Bronchial epithelial cell (primary cell): Measurements from ENCODE around the gene FAM184A. TPM values are rescaled to one million over a fixed set of nuclear protein-coding genes. Genes with fewer than 3 reads are reported as not detected.

Experiments
- DNase-seq: peaks from one replicate; pipeline ENCODE4 v3.0.0-alpha.2; 2010; ENCODE audit warnings: low read depth
- FAIRE-seq: peaks from 2 replicates; lab custom pipeline; 2011; peaks lifted over from hg19 to GRCh38; lab: Jason Lieb, UNC
- H3K27me3 ChIP-seq: 2 replicates; pipeline ENCODE4 v1.5.1; 2011; ENCODE audit warnings: low read length; ENCODE audit not compliant: control insufficient read depth, insufficient read depth
- H3K36me3 ChIP-seq: 2 replicates; pipeline ENCODE4 v1.5.1; 2011; ENCODE audit warnings: low read length; ENCODE audit not compliant: control insufficient read depth, insufficient read depth
- H3K4me3 ChIP-seq: 2 replicates; pipeline ENCODE4 v1.5.1; 2011; ENCODE audit warnings: mild to moderate bottlenecking, low read depth, low read length, control low read depth
- CTCF ChIP-seq: IDR thresholded peaks from 2 replicates; pipeline ENCODE4 v1.5.1; 2011; ENCODE audit warnings: mild to moderate bottlenecking, moderate library complexity, low read length, control low read depth, inconsistent platforms; ENCODE audit not compliant: insufficient read depth, severe bottlenecking
- total RNA-seq: library from RNA; depleted of rRNA; stranded (reverse); fragments of >200 nt; gene quantifications from 2 replicates; pipeline ENCODE4 v1.2.1, GENCODE V29; 2014

Gene FAM184A
- total RNA-seq, 1 donor from 2014 or later, result under 0.01 TPM

GRCh38 chr6:119076576-119077390 lies 1.7 kb downstream of the FAM184A start:
- DNase-seq (no peak), FAIRE-seq (no peak)
- H3K27me3 ChIP-seq, result peaks cover 5% of the 10 kb centered on the region
- H3K4me3 ChIP-seq, result no peak overlapping the region
- H3K36me3 ChIP-seq, result no peaks in the 10 kb centered on the region
- no peak for TF ChIP-seq CTCF

DNA sequence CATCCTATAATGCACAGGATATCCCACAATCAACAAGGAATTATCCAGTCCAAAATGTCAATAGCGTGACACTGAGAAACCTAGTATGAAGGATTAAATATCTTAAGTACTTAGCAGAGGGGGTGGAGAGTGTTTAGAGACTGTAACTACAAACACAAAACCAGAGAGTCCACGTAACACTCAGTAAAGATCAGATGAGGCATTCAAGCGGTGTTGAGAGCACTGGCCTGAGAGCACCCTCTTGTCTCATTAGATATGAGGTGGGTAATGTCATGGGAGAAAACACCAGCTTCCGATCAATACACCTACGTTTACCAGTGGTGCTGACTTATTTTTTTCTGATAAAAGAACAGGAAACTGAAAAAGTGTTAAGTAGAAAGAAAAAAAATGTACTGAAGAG lies 2.3 kb downstream of the FAM184A start:
- no peak for FAIRE-seq
- peaks cover 5% of the 10 kb centered on the region for H3K27me3 ChIP-seq
- H3K36me3 ChIP-seq, result no peaks in the 10 kb centered on the region
- no peak for DNase-seq
- no peak for TF ChIP-seq CTCF
- no peak overlapping the region for H3K4me3 ChIP-seq

DNA sequence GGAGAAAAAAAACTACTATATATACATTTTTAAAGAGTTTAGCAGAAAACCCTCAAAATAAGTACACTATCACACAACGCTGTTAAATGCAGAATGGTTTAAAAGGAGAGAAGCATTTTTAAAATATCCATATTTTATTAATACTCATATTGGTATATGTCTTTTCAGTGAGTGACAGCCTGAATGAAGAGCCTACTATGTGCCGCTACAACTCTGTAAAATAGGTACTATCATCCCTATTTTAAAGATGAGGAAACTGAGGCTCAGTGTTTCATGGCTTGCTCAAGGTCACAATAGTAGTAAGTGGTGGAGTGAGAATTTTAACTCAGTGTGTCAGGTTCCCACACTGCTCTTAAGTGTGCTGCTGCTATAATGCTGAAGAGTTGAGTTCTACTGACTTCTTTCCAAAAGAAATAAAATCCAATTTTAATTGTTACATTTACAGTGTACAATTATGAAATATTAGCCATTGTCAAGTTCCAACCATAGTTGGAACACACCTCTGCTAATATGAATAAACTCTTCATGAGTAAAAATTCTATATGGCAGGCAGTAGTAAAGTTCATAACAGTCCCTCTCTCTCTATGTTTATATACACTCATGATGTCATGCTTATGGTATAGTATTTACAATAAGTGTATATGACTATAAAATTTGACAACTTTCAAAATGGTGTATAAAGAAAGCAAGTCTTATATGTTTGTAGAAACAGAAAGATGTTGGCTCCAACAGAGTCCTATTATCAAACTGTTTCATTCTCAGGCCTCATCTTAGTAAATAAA lies 3.1 kb downstream of the FAM184A start:
- no peak overlapping the region for H3K4me3 ChIP-seq
- peaks cover 5% of the 10 kb centered on the region for H3K27me3 ChIP-seq
- TF ChIP-seq CTCF, result no peak
- FAIRE-seq, result no peak
- H3K36me3 ChIP-seq, result no peaks in the 10 kb centered on the region
- no peak for DNase-seq

GRCh38 chr6:119073307-119074051 lies 5.0 kb downstream of the FAM184A start:
- FAIRE-seq (no peak), DNase-seq (no peak)
- no peak overlapping the region for H3K4me3 ChIP-seq
- peaks cover 5% of the 10 kb centered on the region for H3K27me3 ChIP-seq
- no peak for TF ChIP-seq CTCF
- no peaks in the 10 kb centered on the region for H3K36me3 ChIP-seq

GRCh38 chr6:119071576-119071975 lies 6.9 kb downstream of the FAM184A start:
- Histone ChIP-seq H3K27me3 (no peaks in the 10 kb centered on the region), H3K36me3 (no peaks in the 10 kb centered on the region), H3K4me3 (no peak overlapping the region)
- FAIRE-seq, result no peak
- no peak for TF ChIP-seq CTCF
- no peak for DNase-seq
